ENCODE data around the gene CCDC186.

GRCh38 chr10:114173921-114174694, at the start of gene CCDC186:
- TF ChIP-seq POLR2A (IDR thresholded peaks at IDR 0.05; ENCODE audit: low read length) (peak; percentile 81), GATA1 (IDR thresholded peaks at IDR 0.05; ENCODE audit: low read depth, low read length) (no peak)

Data from erythroblast (primary cell).